Stimulated activated CD4-positive, alpha-beta T cell treated with anti-CD3 and anti-CD28 coated beads, Interleukin-4, amount 100 ng/mL, for 48 hours (primary cell): ENCODE measurements around the gene KCNG4.
A peak's percentile ranks its signal among the peaks of the same experiment; 100 is the strongest.

ENCODE experiments used
- DNase-seq, 2 donors: peaks; one replicate each; pipeline ENCODE4 v3.0.0-alpha.2; 2020; ENCODE audit warnings: low read depth in 2 of 2

The KCNG4 gene

GRCh38 chr16:84183572-84183875, 56.3 kb downstream of the KCNG4 start:
- DNase-seq, result no peak

DNA sequence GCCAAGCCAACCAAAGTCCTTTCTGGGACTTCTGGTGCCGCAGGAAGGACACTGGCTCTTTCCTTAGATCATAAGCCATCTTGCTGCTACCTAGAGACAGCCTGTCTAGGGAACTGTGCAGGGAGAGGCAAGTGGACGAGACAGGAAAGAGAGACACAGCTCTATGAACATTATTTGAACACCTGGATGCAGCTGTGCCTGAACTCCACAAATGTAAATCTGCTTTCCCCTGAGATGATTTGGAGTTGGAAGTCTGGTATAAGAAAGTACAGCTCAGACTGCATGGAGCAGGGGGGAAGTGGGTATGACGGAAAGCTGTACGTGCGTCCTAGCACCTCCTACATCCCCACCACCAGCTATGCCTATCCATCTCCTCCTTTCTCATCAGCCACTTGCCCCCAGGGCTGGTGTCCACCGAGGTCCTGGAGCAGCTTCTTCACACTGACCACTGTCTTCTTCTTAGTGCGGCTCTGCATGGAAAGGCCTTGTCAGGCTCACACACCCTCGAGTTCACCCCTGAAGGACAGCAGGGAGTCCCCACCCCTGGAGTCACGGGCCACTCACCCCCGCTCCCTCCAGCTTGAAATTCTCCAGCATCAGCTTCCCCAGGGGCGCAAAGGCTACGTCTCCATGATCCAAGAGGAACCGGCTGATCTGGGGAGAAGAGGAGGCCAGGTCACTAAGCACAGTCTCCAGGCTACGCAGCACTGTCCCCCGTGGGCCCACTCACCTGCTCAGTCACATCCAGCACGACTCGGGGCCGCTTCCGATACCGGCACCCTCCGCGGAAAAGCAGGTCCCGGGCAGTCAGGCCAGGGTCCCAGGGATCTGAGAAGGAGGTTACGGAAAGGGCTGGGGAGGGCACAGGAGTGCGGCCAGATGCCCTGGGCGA, 56.9 kb downstream of the KCNG4 start:
- no peak for DNase-seq

GRCh38 chr16:84182104-84182503, 57.7 kb downstream of the KCNG4 start:
- no peak for DNase-seq

DNA sequence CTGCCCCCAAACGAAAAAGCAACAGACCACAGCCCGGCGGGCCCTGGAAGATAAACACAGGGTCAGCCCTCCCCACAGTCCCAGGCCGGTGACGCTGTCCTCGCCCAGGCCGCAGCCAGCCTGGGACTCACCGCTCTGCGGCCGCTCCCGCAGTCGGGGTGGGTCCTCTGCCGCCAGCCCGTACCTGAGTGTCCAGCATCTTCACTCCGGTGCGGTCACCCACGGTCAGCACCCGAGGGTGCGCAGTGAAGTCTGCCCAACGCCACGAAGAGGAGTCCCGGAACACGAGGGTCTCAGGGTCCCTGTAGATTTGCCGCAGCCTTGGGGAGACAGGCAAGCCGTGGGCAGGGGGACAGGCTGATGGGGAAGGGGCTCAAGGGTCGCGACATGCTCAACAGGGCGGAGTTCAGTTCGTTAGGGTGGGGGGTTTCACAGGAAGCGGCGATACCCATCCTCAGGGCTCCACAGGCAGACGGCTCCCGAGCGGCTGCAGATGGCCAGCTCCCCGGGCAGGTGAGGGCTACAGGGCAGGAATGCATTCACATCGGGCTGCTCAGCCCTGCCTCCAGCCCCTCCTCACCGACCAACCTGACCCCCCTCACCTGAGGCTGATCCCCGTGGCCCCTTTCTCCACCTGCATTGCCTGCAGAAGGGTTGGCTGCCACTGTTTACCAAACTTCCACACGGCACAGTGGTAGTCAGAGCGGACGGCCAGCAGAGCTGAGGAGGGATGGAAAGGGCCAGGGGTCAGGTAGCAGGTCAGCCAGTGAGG, 58.5 kb downstream of the KCNG4 start:
- DNase-seq, result no peak

DNA sequence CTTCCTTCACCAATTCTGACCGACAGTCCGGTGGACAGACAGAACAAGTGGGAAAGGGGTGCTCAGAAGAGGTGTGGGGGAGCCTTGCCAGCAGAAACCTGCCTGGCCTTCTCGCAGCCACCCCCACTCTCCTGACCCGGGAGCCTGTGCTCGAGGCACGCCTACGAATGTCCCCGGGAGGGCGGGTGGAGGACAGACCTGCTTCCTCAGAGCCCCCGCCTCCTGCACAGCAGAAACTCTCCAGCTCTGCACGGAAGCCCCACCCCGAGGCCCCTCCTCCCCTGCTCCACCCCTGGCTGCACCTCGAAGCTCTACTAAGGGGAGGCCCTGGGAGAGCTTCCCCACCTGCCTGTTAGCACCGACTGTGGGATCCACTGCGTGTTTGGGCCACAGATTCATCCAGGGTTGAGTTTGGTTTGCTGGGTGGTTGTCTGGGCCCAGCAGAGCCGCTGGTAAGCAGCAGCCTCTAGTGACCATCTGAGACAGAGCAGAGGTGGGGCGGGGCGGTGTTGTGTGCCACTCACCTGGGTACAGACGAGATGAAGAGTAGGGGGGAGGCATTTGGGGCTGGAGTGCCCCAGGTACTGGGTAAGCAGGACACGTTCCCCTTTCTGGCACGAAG, 59.2 kb downstream of the KCNG4 start:
- DNase-seq, result no peak

DNA sequence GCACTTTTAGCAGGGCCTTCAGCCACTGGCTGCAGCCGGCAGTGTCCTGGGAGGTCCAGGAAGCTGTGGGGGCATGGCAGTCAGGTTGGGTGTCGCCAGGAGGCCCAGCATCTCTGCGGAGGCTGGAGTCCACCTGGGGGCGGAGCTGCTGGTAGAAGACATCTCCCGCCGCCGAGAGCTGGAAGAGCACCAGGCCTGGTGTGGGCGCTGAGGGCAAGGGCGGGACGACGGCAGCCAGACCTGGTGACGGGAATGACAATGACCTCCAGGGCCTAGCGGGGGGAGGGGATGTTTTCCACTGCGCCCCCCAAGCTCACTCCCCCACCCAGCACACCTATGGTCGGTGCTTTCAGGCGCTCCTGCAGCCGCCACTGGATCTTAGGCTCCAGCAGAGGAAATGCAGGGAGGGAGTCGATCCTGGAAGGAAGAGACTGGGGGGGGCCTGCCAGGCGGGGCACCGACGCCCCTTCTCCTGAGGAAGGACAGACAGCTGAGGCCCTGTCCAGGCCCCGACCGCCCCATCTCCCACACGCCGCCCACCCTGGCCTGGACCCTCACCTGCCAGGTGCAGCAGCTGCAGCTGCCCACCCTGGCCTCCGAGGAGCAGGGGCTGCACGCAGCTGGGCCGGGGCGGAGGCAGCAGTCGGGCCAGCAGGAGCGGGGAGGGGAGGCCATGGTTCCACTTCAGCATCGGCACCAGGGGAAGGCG, 60.0 kb downstream of the KCNG4 start:
- DNase-seq, result no peak

DNA sequence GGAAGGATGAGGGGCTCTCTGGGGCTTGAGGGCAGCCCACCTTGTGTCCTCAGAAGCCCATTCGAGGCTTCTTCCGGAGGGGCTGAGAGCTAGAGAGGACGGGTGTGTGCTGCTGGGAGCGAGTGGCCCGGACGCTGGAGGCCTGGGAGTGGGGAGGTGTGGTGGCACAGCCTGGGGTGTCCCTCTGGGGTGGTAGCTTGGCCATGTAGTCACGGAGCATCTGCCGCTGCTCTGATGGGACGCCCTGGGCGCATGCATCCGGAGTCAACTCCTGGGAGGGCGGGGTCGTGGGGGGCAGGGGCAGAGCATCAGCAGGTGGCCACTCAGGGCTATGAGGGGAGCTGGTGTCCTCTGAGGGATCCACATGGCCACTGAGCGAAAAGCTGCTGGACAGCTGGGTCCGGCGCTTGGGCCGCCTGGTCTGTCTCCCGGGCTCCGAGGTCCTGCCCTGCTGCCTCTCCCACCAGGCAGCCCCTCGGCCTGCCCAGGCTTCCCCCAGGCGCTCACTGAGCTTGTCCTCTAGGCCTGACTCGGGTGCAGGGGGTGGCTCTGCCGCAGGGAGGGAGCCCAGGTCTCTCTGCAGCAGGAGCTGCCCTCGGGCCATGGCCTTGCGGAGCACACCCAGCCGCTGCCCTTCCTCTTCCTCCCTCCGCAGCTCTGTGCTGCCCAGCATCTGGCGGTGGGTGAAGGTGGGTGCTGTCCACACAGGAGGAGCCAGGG, 60.8 kb downstream of the KCNG4 start:
- no peak for DNase-seq

DNA sequence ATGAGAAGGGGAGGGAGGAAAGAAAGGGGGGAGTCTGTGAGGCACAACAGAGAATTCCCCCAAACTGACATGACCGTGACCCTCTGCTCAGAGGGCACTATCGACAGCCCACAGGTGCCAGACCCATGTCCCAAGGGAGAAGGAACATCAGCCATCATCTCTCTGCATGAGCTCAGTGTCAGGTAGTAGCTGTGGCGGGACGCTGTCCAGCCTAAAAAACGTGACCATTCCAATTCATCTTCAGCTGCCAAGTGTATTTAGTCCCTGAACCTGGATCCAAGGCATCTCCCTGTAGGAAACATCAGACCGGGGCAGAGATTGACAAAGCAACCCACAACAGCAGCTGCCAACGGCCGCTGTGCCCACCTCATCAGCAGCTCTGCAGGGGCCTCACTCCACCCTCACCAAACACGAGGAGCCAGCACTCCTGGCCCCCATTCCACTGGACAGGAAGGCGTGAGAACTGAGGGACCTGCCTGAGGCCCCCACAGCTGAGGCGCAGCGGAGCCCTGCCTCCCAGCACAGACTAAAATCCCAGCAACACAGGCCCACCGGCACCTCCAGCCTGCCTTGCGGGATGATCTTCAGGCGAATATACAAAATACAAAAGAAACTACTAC, 61.6 kb downstream of the KCNG4 start:
- DNase-seq, result no peak

GRCh38 chr16:84177741-84178073, 62.1 kb downstream of the KCNG4 start:
- no peak for DNase-seq

DNA sequence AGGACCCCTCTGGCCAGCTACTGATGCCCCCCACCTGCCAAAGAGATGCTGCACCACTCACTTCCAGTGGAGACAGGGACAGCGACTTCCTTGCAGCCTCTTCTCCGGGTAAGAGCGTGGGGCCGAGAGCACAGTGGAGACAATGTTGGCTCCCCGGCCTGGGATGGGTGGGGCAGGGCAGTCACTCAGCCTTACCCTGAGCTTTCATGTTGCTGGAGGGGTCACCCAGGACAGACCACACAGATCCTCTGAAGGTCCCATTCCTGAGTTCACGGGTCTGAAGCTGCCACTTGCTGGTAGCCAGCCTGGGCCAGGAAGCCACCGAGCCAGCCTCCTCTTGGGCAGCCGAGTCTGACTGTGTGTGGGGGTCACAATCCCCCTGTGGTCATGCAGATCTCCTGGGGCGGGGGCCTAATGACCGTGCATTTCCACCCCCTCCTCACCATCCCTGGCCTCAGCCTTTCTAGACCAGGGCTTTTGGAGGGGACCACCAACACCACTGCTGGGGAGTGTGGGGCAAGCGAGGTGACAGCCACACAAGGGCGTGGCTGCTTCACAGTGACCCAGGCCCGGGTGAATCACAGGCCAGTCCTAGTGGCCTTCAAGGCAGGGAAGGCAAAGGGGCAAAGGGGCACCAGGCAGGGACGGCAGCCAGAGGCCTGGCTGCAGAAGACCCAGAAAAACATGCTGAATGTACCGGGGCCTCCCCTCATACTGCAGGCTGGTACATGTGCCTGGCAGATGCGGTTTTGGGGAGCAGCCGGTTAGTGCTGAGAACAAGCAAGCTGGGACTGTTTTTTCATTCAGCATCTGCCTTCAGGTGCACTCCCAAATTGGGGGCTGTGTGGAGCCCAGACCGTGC, 63.4 kb downstream of the KCNG4 start:
- no peak for DNase-seq

DNA sequence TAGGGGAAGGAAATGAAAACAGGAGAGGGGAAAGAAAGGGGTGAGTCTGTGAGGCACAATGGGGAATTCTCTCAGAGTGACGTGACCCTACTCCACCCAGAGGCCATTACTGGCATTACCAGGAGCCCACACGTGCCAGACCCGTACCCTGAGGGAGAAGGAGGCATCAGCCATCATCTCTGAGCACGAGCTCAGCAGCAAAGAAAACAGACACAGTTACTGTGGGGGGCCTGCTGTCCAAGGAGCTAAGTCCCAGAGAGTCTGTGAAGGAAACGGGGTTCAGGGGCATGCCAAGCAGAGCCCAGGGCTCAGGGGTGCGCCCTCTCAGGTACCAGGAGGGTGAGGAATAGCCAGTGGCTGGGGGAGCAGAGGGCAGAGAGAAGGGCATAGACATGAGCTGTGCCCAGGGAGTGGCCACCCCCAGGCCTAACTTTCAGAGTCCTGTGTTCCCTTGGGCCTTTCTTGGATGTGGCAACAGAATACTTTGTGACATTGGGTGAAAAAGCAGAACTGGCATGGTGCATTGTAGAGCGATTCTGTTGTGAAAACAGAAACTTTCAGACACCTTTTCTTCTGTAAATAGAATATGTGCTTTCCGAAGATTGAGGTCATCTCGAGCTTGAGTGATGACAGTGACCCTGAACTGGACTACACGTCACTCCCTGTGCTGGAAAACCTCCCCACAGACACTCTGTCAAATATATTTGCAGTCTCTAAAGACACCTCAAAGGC, 64.3 kb downstream of the KCNG4 start:
- DNase-seq, result peak in 1 of 2 donors; percentile 59

GRCh38 chr16:84174396-84174795, 65.4 kb downstream of the KCNG4 start:
- no peak for DNase-seq

DNA sequence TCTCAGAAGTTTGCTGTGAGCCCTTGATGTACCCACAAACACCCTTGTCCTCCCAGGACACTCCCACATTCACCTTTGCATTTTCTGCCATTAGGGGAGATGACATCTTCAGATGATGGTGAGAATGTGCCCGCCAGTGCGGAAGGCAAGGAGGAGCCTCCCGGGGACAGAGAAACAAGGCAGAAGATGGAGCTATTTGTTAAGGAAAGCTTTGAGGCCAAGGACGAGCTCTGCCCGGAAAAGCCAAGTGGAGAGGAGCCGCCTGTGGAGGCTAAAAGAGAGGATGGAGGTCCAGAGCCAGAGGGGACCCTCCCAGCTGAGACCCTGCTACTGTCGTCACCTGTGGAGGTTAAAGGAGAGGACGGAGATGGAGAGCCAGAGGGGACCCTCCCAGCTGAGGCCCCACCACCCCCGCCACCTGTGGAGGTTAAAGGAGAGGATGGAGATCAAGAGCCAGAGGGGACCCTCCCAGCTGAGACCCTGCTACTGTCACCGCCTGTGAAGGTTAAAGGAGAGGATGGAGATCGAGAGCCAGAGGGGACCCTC, 70.0 kb downstream of the KCNG4 start:
- DNase-seq, result no peak
